SU-DHL-6 (cell line): Measurements from ENCODE around the gene OMP.

Source experiments
- EZH2phosphoT487 ChIP-seq: fragments of 200-600 bp; sonication (generic), shearing (Covaris generic); conservative IDR thresholded peaks from 2 replicates; pipeline ENCODE4 v1.6.1; 2018; ENCODE audit warnings: mild to moderate bottlenecking, antibody characterized with exemption, low read length, moderate library complexity, mixed read lengths
- TF ChIP-seq, protein P1 (sequence below): fragments of 200-600 bp; sonication (generic); IDR thresholded peaks from one replicate; pipeline ENCODE4 v1.5.1; 2017; ENCODE audit warnings: antibody characterized with exemption, mild to moderate bottlenecking, low read length, moderate library complexity; ENCODE audit not compliant: insufficient read depth, poor library complexity, severe bottlenecking

DNA sequence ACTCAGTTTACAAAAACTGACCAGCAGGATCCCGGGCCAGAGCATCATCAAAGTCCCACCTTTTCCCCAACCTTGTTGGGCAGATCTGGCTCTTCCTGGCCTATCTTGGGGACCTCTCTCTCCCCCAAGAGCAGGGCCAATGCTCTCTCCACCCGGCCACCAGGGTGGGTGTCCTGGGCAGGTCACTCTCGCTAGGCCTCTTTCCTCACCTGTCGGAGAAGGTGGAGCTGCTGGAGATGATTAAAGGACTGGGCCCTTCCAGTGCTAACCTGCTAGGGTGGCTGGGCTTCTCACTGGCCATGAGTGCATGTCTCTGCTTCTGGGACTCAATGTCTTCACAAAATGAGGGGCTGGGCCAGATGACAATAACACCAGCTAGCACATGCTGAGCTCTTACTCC is 38.8 kb upstream of the OMP start:
- TF ChIP-seq, protein P1, sequence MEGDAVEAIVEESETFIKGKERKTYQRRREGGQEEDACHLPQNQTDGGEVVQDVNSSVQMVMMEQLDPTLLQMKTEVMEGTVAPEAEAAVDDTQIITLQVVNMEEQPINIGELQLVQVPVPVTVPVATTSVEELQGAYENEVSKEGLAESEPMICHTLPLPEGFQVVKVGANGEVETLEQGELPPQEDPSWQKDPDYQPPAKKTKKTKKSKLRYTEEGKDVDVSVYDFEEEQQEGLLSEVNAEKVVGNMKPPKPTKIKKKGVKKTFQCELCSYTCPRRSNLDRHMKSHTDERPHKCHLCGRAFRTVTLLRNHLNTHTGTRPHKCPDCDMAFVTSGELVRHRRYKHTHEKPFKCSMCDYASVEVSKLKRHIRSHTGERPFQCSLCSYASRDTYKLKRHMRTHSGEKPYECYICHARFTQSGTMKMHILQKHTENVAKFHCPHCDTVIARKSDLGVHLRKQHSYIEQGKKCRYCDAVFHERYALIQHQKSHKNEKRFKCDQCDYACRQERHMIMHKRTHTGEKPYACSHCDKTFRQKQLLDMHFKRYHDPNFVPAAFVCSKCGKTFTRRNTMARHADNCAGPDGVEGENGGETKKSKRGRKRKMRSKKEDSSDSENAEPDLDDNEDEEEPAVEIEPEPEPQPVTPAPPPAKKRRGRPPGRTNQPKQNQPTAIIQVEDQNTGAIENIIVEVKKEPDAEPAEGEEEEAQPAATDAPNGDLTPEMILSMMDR: no peak
- TF ChIP-seq EZH2phosphoT487: no peak
